Endodermal cell (in vitro differentiated cells): ENCODE measurements around the gene PTPN11. TPM values are rescaled to one million over a fixed set of nuclear protein-coding genes. Genes with fewer than 3 reads are reported as not detected.
"Not testable (repeated sequence)": the region's sequence is repeated elsewhere in the genome, so short reads cannot be mapped to it uniquely, and the experiment has no call there.

Experiments
- DNase-seq: peaks from one replicate; pipeline ENCODE4 v3.0.0-alpha.2; 2017
- H3K27ac ChIP-seq: 2 replicates; pipeline ENCODE4 v1.5.1; 2013; ENCODE audit warnings: mild to moderate bottlenecking, low read depth, low read length, moderate library complexity
- H3K27me3 ChIP-seq: 2 replicates; pipeline ENCODE4 v1.6.1; 2013; ENCODE audit warnings: mild to moderate bottlenecking, low read length, moderate library complexity; ENCODE audit not compliant: insufficient read depth, control insufficient read depth, poor library complexity, severe bottlenecking
- H3K36me3 ChIP-seq: 2 replicates; pipeline ENCODE4 v1.7.0; 2013; ENCODE audit warnings: mild to moderate bottlenecking, low read length, moderate library complexity; ENCODE audit not compliant: control insufficient read depth, insufficient read depth
- H3K4me1 ChIP-seq: one replicate; pipeline ENCODE4 v1.7.0; 2013; ENCODE audit warnings: low read length; ENCODE audit not compliant: control insufficient read depth, insufficient read depth
- H3K4me3 ChIP-seq: 2 replicates; pipeline ENCODE4 v1.5.1; 2013; ENCODE audit warnings: mild to moderate bottlenecking, low read length, moderate library complexity
- H3K9ac ChIP-seq: 2 replicates; pipeline ENCODE4 v1.6.1; 2013; ENCODE audit warnings: mild to moderate bottlenecking, low read length, moderate library complexity; ENCODE audit not compliant: poor library complexity, severe bottlenecking; ENCODE audit errors: extremely low read depth
- H3K9me3 ChIP-seq: 2 replicates; pipeline ENCODE4 v1.6.1; 2013; ENCODE audit warnings: mild to moderate bottlenecking, low read length, moderate library complexity; ENCODE audit not compliant: control insufficient read depth
- H3K27ac Mint-ChIP-seq: 2 replicates; pipeline ENCODE4 v1.8.0; 2020; ENCODE audit warnings: mixed read lengths
- H3K27me3 Mint-ChIP-seq: 2 replicates; pipeline ENCODE4 v1.8.0; 2021; ENCODE audit warnings: mild to moderate bottlenecking, mixed read lengths; ENCODE audit not compliant: insufficient read depth
- H3K36me3 Mint-ChIP-seq: 2 replicates; pipeline ENCODE4 v1.8.0; 2020; ENCODE audit warnings: low read depth, mixed read lengths
- H3K4me1 Mint-ChIP-seq: 2 replicates; pipeline ENCODE4 v1.8.0; 2020; ENCODE audit warnings: mixed read lengths
- H3K4me3 Mint-ChIP-seq: 2 replicates; pipeline ENCODE4 v1.8.0; 2020; ENCODE audit warnings: mild to moderate bottlenecking, moderate library complexity, mixed read lengths
- H3K9me3 Mint-ChIP-seq: 2 replicates; pipeline ENCODE4 v1.8.0; 2020; ENCODE audit warnings: mild to moderate bottlenecking, mixed read lengths
- CTCF ChIP-seq: fragments of 200-600 bp; sonication (generic); conservative IDR thresholded peaks from 2 replicates; pipeline ENCODE4 v1.5.0; 2021; ENCODE audit warnings: antibody characterized with exemption, mild to moderate bottlenecking
- WGBS, 2 experiments: methylation state at CpG; one replicate each; pipeline versions ENCODE4 v1.1.5 to v1.1.7; 2013; ENCODE audit warnings: missing lambda C conversion rate in 2 of 2, mixed read lengths in 1 of 2; ENCODE audit not compliant: insufficient coverage in 1 of 2, insufficient read length in 1 of 2; 5-methylcytosine and 5-hydroxymethylcytosine counted together
- total RNA-seq, 2 donors: library from RNA; stranded (reverse); fragmentation: NEBNext Ultra II Directional in 1 of 2; extraction: Animal tissue kit (Norgen Biotek cat#: 25700) in 1 of 2; gene quantifications; 2 replicates in 1 of 2; 3 replicates in 1 of 2; pipeline ENCODE4 v1.2.1, GENCODE V29; 2021

The PTPN11 gene
- total RNA-seq, 2 donors from 2014 or later, result 98.2 to 106 TPM

- Mint-ChIP-seq H3K27me3 (no peaks in the 10 kb centered on the region), H3K4me1 (peaks cover 14% of the 10 kb centered on the region), H3K4me3 (peak overlapping the region; percentile 100), H3K36me3 (peaks cover 52% of the 10 kb centered on the region), H3K9me3 (no peaks in the 10 kb centered on the region), H3K27ac (peak overlapping the region; percentile 77)
- TF ChIP-seq CTCF, result no peak
- Histone ChIP-seq H3K9me3 (no peaks in the 10 kb centered on the region), H3K4me1 (no peaks in the 10 kb centered on the region), H3K4me3 (peak overlapping the region; percentile 91), H3K27me3 (no peaks in the 10 kb centered on the region), H3K27ac (no peak overlapping the region), H3K36me3 (peaks cover 45% of the 10 kb centered on the region), H3K9ac (no peak overlapping the region)
- DNase-seq, result peak; percentile 43
- 94 to 95% methylated on average over 4 to 9 of the region's 11 CpGs for WGBS, 2 experiments
Measured at GRCh38 chr12:112406519-112407488, 11.9 kb upstream of the PTPN11 start.

GRCh38 chr12:112407683-112408082 is 11.1 kb upstream of the PTPN11 start:
- H3K36me3 ChIP-seq, result peaks cover 45% of the 10 kb centered on the region
- not testable (repeated sequence) for H3K4me1 ChIP-seq, DNase-seq, H3K9me3 Mint-ChIP-seq, H3K9me3 ChIP-seq, H3K27ac Mint-ChIP-seq, H3K27me3 ChIP-seq, H3K27me3 Mint-ChIP-seq, H3K27ac ChIP-seq
- Mint-ChIP-seq H3K4me1 (peaks cover 14% of the 10 kb centered on the region), H3K4me3 (peak overlapping the region; percentile 100), H3K36me3 (peaks cover 52% of the 10 kb centered on the region)
- peak overlapping the region; percentile 91 for H3K4me3 ChIP-seq
- peak overlapping the region; percentile 96 for H3K9ac ChIP-seq
- WGBS, 2 experiments, result 89 to 93% methylated on average over 5 to 6 of the region's 6 CpGs

GRCh38 chr12:112408621-112409020 is 10.1 kb upstream of the PTPN11 start:
- no peaks in the 10 kb centered on the region for H3K27me3 Mint-ChIP-seq
- Histone ChIP-seq H3K27me3 (no peaks in the 10 kb centered on the region), H3K27ac (peak overlapping the region; percentile 94), H3K4me3 (peak overlapping the region; percentile 91), H3K4me1 (no peaks in the 10 kb centered on the region), H3K9ac (peak overlapping the region; percentile 96), H3K9me3 (no peaks in the 10 kb centered on the region), H3K36me3 (peaks cover 45% of the 10 kb centered on the region)
- DNase-seq, result no peak
- peaks cover 14% of the 10 kb centered on the region for H3K4me1 Mint-ChIP-seq
- H3K27ac Mint-ChIP-seq, result peak overlapping the region; percentile 100
- H3K9me3 Mint-ChIP-seq, result no peaks in the 10 kb centered on the region
- peaks cover 48% of the 10 kb centered on the region for H3K36me3 Mint-ChIP-seq
- H3K4me3 Mint-ChIP-seq, result peak overlapping the region; percentile 100
- WGBS, 2 experiments, result 0 to 18% methylated on average over 4 to 5 of the region's 5 CpGs
- no peak for TF ChIP-seq CTCF
